Naive thymus-derived CD4-positive, alpha-beta T cell (primary cell): ENCODE data around the gene TSPYL2. TPM values are rescaled to one million over a fixed set of nuclear protein-coding genes. Genes with fewer than 3 reads are reported as not detected.

Experiments
- ATAC-seq: fragments of 150-1000 bp; cut with Tn5 transposase; 2 replicates; pipeline ENCODE4 v1.10.0; 2021; ENCODE audit warnings: mild to moderate bottlenecking, moderate library complexity
- CTCF ChIA-PET: fragments of 350-600 bp; sonication (Branson Sonifier 250); formaldehyde crosslinking; loops from one replicate; lab custom pipeline; 2021; ENCODE audit warnings: antibody characterized with exemption; lab: Charles Lee
- POLR2A ChIA-PET: fragments of 350-600 bp; sonication (Branson Sonifier 250); formaldehyde crosslinking; loops from one replicate; lab custom pipeline; 2021; ENCODE audit warnings: antibody characterized with exemption, inconsistent platforms; lab: Charles Lee
- DNase-seq, 9 donors: peaks; one replicate each; pipeline versions ENCODE4 v3.0.0 to v3.0.0-alpha.2; 2020 to 2022; ENCODE audit warnings: mixed read lengths in 1 of 9
- H3K27ac ChIP-seq: one replicate; pipeline ENCODE4 v1.7.0; 2013; ENCODE audit warnings: mild to moderate bottlenecking, low read depth, low read length, moderate library complexity
- H3K27me3 ChIP-seq, 2 donors: one replicate each; pipeline ENCODE4 v1.7.0; 2013; ENCODE audit warnings: low read length in 2 of 2, mild to moderate bottlenecking in 2 of 2, moderate library complexity in 2 of 2; ENCODE audit not compliant: control insufficient read depth in 2 of 2, insufficient read depth in 2 of 2
- H3K36me3 ChIP-seq, 3 experiments: 1 replicate in 2 of 3; 2 replicates in 1 of 3; pipeline ENCODE4 v1.7.0; 2013; ENCODE audit warnings: low read length in 3 of 3, mild to moderate bottlenecking in 3 of 3, moderate library complexity in 1 of 3; ENCODE audit not compliant: insufficient read depth in 3 of 3, control insufficient read depth in 2 of 3
- H3K4me1 ChIP-seq, 2 donors: one replicate each; pipeline ENCODE4 v1.7.0; 2013; ENCODE audit warnings: low read length in 2 of 2, mild to moderate bottlenecking in 2 of 2, moderate library complexity in 1 of 2; ENCODE audit not compliant: control insufficient read depth in 2 of 2, insufficient read depth in 2 of 2
- H3K4me3 ChIP-seq: 2 replicates; pipeline ENCODE4 v1.7.0; 2013; ENCODE audit warnings: mild to moderate bottlenecking, low read length
- H3K9me3 ChIP-seq, 3 experiments: 1 replicate in 2 of 3; 2 replicates in 1 of 3; pipeline ENCODE4 v1.7.0; 2013; ENCODE audit warnings: low read length in 3 of 3; ENCODE audit not compliant: control insufficient read depth in 2 of 3
- H3K27ac Mint-ChIP-seq, 9 donors: one replicate each; pipeline ENCODE4 v1.8.0; 2020 to 2022; ENCODE audit warnings: mixed read lengths in 9 of 9, mild to moderate bottlenecking in 8 of 9, moderate library complexity in 5 of 9, inconsistent platforms in 2 of 9
- H3K27me3 Mint-ChIP-seq, 5 donors: one replicate each; pipeline ENCODE4 v1.8.0; 2021 to 2022; ENCODE audit warnings: mixed read lengths in 5 of 5, mild to moderate bottlenecking in 1 of 5
- H3K36me3 Mint-ChIP-seq, 5 donors: one replicate each; pipeline ENCODE4 v1.8.0; 2020 to 2022; ENCODE audit warnings: mixed read lengths in 5 of 5, mild to moderate bottlenecking in 3 of 5, inconsistent platforms in 1 of 5
- H3K4me1 Mint-ChIP-seq, 7 donors: one replicate each; pipeline ENCODE4 v1.8.0; 2020 to 2022; ENCODE audit warnings: mixed read lengths in 7 of 7, mild to moderate bottlenecking in 3 of 7, inconsistent platforms in 1 of 7
- H3K4me3 Mint-ChIP-seq, 10 donors: one replicate each; pipeline ENCODE4 v1.8.0; 2020 to 2022; ENCODE audit warnings: mild to moderate bottlenecking in 10 of 10, mixed read lengths in 10 of 10, moderate library complexity in 6 of 10, inconsistent platforms in 2 of 10
- H3K9me3 Mint-ChIP-seq, 11 donors: one replicate each; pipeline ENCODE4 v1.8.0; 2020 to 2022; ENCODE audit warnings: mixed read lengths in 11 of 11, mild to moderate bottlenecking in 4 of 11, inconsistent platforms in 1 of 11, moderate library complexity in 1 of 11
- intact Hi-C, 2 donors: fragments of 100-400 bp; cut with micrococcal nuclease; formaldehyde crosslinking; loops; one replicate each; pipeline ENCODE4 v1.15.1; 2023
- polyA plus RNA-seq, 2 donors: library from polyadenylated mRNA; unstranded; fragments of 300-500 nt; fragmentation: Illumina TruSeq; gene quantifications; one replicate each; pipeline ENCODE4 v1.2.3, GENCODE V29; 2021
- total RNA-seq, 6 experiments: library from RNA in 5 of 6; stranded (reverse) in 5 of 6; gene quantifications; 1 replicate in 5 of 6; 2 replicates in 1 of 6; pipeline ENCODE4 v1.2.3 and lab custom pipeline; 2021 to 2026

Gene TSPYL2
- total and polyA plus RNA-seq, 7 experiments from 2014 or later, result 21.9 to 239 (median 154) TPM

GRCh38 chrX:53094582-53094905, 12.4 kb downstream of the TSPYL2 start:
- Histone ChIP-seq H3K27ac (peak overlapping the region; percentile 73), H3K4me3 (peak overlapping the region; percentile 93), H3K4me1 (no peaks in the 10 kb centered on the region), H3K36me3 (no peaks in the 10 kb centered on the region), H3K9me3 (no peaks in the 10 kb centered on the region), H3K27me3 (no peaks in the 10 kb centered on the region)
- H3K9me3 Mint-ChIP-seq, result no peaks in the 10 kb centered on the region
- ATAC-seq (no peak), DNase-seq (no peak)
- H3K27ac Mint-ChIP-seq, result peak overlapping the region; percentile 80 to 94 (median 91)
- H3K36me3 Mint-ChIP-seq, result peaks cover 0 to 4% (median 3%) of the 10 kb centered on the region in 5 donors
- no peaks in the 10 kb centered on the region for H3K27me3 Mint-ChIP-seq
- ChIA-PET CTCF (no interaction called here), POLR2A (interaction anchor here (0.9 to 1.3 kb wide), 4 partner anchors 10 to 29 kb away, joined by 3 to 5 read pairs (median 4); partner anchors contain the start of gene TSPYL2)
- H3K4me3 Mint-ChIP-seq, result peak overlapping the region; percentile 82 to 93 (median 88)
- intact Hi-C loops, result loop anchor here (2.0 to 10.0 kb wide), 4 partner anchors 130 to 948 kb away; partner anchors contain the start of genes PHF8 (in 2 of the 2) and KDM5C (in 1 of the 2)
- H3K4me1 Mint-ChIP-seq, result peaks cover 9 to 24% (median 16%) of the 10 kb centered on the region in 7 donors

DNA sequence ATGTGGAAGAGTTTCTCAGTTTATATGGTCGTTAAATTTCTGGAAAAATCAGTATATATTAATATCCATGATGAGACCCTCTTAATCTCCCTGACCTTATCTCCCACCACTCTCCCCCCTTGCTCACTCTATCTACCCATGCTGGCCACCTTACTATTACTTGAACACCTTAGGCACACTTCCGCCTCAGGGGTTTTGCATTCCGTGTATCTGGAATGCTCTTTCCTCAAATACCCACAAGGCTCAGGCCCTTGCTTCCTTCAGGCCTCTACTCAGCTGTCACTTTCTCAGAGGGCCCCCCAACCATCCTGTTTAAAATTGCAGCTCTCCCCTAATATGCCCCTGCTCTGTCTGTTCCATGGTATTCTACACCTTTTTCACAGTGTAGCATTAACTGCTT, 13.6 kb downstream of the TSPYL2 start:
- DNase-seq (no peak), ATAC-seq (no peak)
- ChIA-PET POLR2A (interaction anchor here (1.1 kb wide), 1 partner anchor 13 kb away, joined by 5 read pairs; the partner anchor contains the start of gene TSPYL2), CTCF (no interaction called here)
- H3K9me3 ChIP-seq, result no peaks in the 10 kb centered on the region
- Mint-ChIP-seq H3K36me3 (peaks cover 0 to 4% (median 4%) of the 10 kb centered on the region in 5 donors), H3K27ac (peak overlapping the region in 4 of 9 donors; percentile 25 to 89 (median 50)), H3K27me3 (no peaks in the 10 kb centered on the region), H3K9me3 (no peaks in the 10 kb centered on the region), H3K4me1 (peaks cover 9 to 24% (median 16%) of the 10 kb centered on the region in 7 donors), H3K4me3 (peak overlapping the region in 6 of 10 donors; percentile 16 to 55 (median 24))
- no peaks in the 10 kb centered on the region for H3K4me1 ChIP-seq
- no peak overlapping the region for H3K27ac ChIP-seq
- intact Hi-C loops, result loop anchor here in 1 of 2 donors (2.0 to 10.0 kb wide), 2 partner anchors 129 to 831 kb away; partner anchors contain the start of gene KDM5C
- H3K4me3 ChIP-seq, result no peak overlapping the region
- H3K27me3 ChIP-seq, result no peaks in the 10 kb centered on the region
- no peaks in the 10 kb centered on the region for H3K36me3 ChIP-seq

- no peaks in the 10 kb centered on the region for H3K4me1 ChIP-seq
- Mint-ChIP-seq H3K36me3 (peaks cover 0 to 18% (median 6%) of the 10 kb centered on the region in 5 donors), H3K9me3 (peaks cover 0 to 2% (median 0%) of the 10 kb centered on the region in 11 donors), H3K27ac (no peak overlapping the region), H3K4me3 (no peak overlapping the region), H3K27me3 (no peaks in the 10 kb centered on the region), H3K4me1 (peaks cover 5 to 21% (median 10%) of the 10 kb centered on the region in 7 donors)
- ATAC-seq (no peak), DNase-seq (no peak)
- ChIA-PET CTCF (no interaction called here), POLR2A (no interaction called here)
- no peaks in the 10 kb centered on the region for H3K27me3 ChIP-seq
- no peaks in the 10 kb centered on the region for H3K9me3 ChIP-seq
- no peak overlapping the region for H3K27ac ChIP-seq
- no peak overlapping the region for H3K4me3 ChIP-seq
- intact Hi-C loops, result no loop called here
- H3K36me3 ChIP-seq, result peaks cover 0 to 6% (median 0%) of the 10 kb centered on the region in 3 experiments
These were observed 32.8 kb downstream of the TSPYL2 start for GRCh38 chrX:53114864-53115549.

DNA sequence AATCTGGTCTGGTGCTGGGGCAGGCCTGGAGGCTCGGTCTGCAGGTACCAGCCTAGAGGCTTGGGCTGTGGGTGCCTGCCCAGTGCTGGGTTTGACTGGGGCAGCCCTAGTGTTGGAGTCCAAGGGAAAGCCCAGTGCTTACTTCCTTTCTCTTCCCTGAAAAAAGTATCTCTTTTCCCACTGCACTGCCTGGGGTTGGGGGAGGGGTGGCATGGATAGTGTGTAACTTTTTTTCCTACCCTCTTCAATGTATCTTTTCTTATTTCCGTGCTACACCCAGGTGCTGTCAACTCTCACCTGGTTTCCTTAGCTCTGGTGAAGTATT, 33.3 kb downstream of the TSPYL2 start:
- Histone ChIP-seq H3K27ac (no peak overlapping the region), H3K27me3 (no peaks in the 10 kb centered on the region), H3K4me3 (no peak overlapping the region), H3K9me3 (no peaks in the 10 kb centered on the region), H3K36me3 (peaks cover 0 to 6% (median 0%) of the 10 kb centered on the region in 3 experiments), H3K4me1 (no peaks in the 10 kb centered on the region)
- ATAC-seq (no peak), DNase-seq (no peak)
- H3K4me1 Mint-ChIP-seq, result peaks cover 5 to 21% (median 10%) of the 10 kb centered on the region in 7 donors
- peak overlapping the region in 1 of 9 donors; percentile 49 for H3K27ac Mint-ChIP-seq
- CTCF ChIA-PET, result no interaction called here
- peaks cover 0 to 14% (median 6%) of the 10 kb centered on the region in 5 donors for H3K36me3 Mint-ChIP-seq
- peaks cover 0 to 2% (median 0%) of the 10 kb centered on the region in 11 donors for H3K9me3 Mint-ChIP-seq
- H3K27me3 Mint-ChIP-seq, result no peaks in the 10 kb centered on the region
- POLR2A ChIA-PET, result no interaction called here
- intact Hi-C loops, result no loop called here
- no peak overlapping the region for H3K4me3 Mint-ChIP-seq

- Mint-ChIP-seq H3K27ac (peak overlapping the region in 2 of 9 donors; percentile 21 to 49), H3K4me1 (peaks cover 5 to 21% (median 10%) of the 10 kb centered on the region in 7 donors)
- H3K27me3 ChIP-seq, result no peaks in the 10 kb centered on the region
These were observed 33.9 kb downstream of the TSPYL2 start for GRCh38 chrX:53116101-53116500.

GRCh38 chrX:53122013-53122412, 39.8 kb downstream of the TSPYL2 start:
- Histone ChIP-seq H3K4me3 (no peak overlapping the region), H3K36me3 (no peaks in the 10 kb centered on the region), H3K27ac (no peak overlapping the region), H3K27me3 (no peaks in the 10 kb centered on the region), H3K4me1 (no peaks in the 10 kb centered on the region), H3K9me3 (no peaks in the 10 kb centered on the region)
- no peaks in the 10 kb centered on the region for H3K27me3 Mint-ChIP-seq
- no peak for ATAC-seq
- no peak overlapping the region for H3K27ac Mint-ChIP-seq
- peaks cover 0 to 8% (median 2%) of the 10 kb centered on the region in 11 donors for H3K9me3 Mint-ChIP-seq
- POLR2A ChIA-PET, result interaction anchor here (0.6 kb wide), 1 partner anchor 50 kb away, joined by 6 read pairs; no protein-coding TSS in a partner anchor
- H3K4me1 Mint-ChIP-seq, result peaks cover 2 to 34% (median 21%) of the 10 kb centered on the region in 7 donors
- intact Hi-C loops, result no loop called here
- CTCF ChIA-PET, result no interaction called here
- no peak for DNase-seq
- H3K36me3 Mint-ChIP-seq, result peaks cover 0 to 19% (median 10%) of the 10 kb centered on the region in 5 donors
- no peak overlapping the region for H3K4me3 Mint-ChIP-seq

More at GRCh38 chrX:53116101-53116500, 33.9 kb downstream of the TSPYL2 start:
- H3K36me3 Mint-ChIP-seq, result peaks cover 0 to 14% (median 6%) of the 10 kb centered on the region in 5 donors
- DNase-seq (no peak), ATAC-seq (no peak)
- Histone ChIP-seq H3K9me3 (no peaks in the 10 kb centered on the region), H3K4me1 (no peaks in the 10 kb centered on the region), H3K27ac (no peak overlapping the region), H3K4me3 (no peak overlapping the region), H3K36me3 (peaks cover 0 to 6% (median 0%) of the 10 kb centered on the region in 3 experiments)
- intact Hi-C loops, result no loop called here
- ChIA-PET POLR2A (no interaction called here), CTCF (no interaction called here)
- H3K27me3 Mint-ChIP-seq, result no peaks in the 10 kb centered on the region
- no peak overlapping the region for H3K4me3 Mint-ChIP-seq
- peaks cover 0 to 2% (median 0%) of the 10 kb centered on the region in 11 donors for H3K9me3 Mint-ChIP-seq
